Esophagus muscularis mucosa (tissue), 4 donors: ENCODE measurements around the gene PITX1.

Experiments
- CTCF ChIP-seq, 3 experiments: fragments of 200-600 bp in 2 of 3; fragments of 450-650 bp in 1 of 3; sonication (generic) in 2 of 3; IDR thresholded peaks; one replicate each; pipeline ENCODE4 v1.5.1; 2017 to 2019; ENCODE audit warnings: antibody characterized with exemption in 3 of 3, mild to moderate bottlenecking in 2 of 3, moderate library complexity in 1 of 3
- EP300 ChIP-seq: sonication (generic); formaldehyde crosslinking; IDR thresholded peaks from one replicate; pipeline ENCODE4 v1.6.1; 2017; ENCODE audit warnings: antibody characterized with exemption
- POLR2A ChIP-seq: fragments of 450-650 bp; IDR thresholded peaks from one replicate; pipeline ENCODE4 v1.6.1; 2017; ENCODE audit warnings: antibody characterized with exemption, moderate library complexity, mild to moderate bottlenecking, low read depth
- POLR2AphosphoS5 ChIP-seq, 2 donors: sonication (generic); formaldehyde crosslinking; IDR thresholded peaks; one replicate each; pipeline ENCODE4 v1.6.1; 2017; ENCODE audit warnings: antibody characterized with exemption in 2 of 2

- no peak for TF ChIP-seq POLR2AphosphoS5 (IDR thresholded peaks at IDR 0.05)
- no peak for TF ChIP-seq CTCF (IDR thresholded peaks at IDR 0.05)
- no peak for TF ChIP-seq POLR2A
- no peak for TF ChIP-seq EP300
Measured at GRCh38 chr5:135064235-135064570, 30.2 kb upstream of the PITX1 start.
